KOPT-K1 (cell line): ENCODE data around the gene IFI27L1.

Experiments
- H3K27ac ChIP-seq: fragments of 200-600 bp; sonication (generic); 2 replicates; pipeline ENCODE4 v1.5.1; 2016; ENCODE audit warnings: antibody characterized with exemption, mild to moderate bottlenecking, low read depth, low read length; ENCODE audit not compliant: poor library complexity, severe bottlenecking
- H3K36me3 ChIP-seq: fragments of 200-600 bp; sonication (generic); 2 replicates; pipeline ENCODE4 v1.5.1; 2017; ENCODE audit warnings: antibody characterized with exemption, mild to moderate bottlenecking, low read length, moderate library complexity; ENCODE audit not compliant: insufficient read depth
- H3K9me3 ChIP-seq: fragments of 200-600 bp; sonication (generic); 2 replicates; pipeline ENCODE4 v1.5.1; 2017; ENCODE audit warnings: antibody characterized with exemption, low read length, mild to moderate bottlenecking; ENCODE audit not compliant: insufficient read depth, poor library complexity, severe bottlenecking

IFI27L1 gene

GRCh38 chr14:94142247-94142646 is 61.1 kb downstream of the IFI27L1 start:
- Histone ChIP-seq H3K27ac (no peak overlapping the region), H3K9me3 (no peaks in the 10 kb centered on the region), H3K36me3 (no peaks in the 10 kb centered on the region)

GRCh38 chr14:94142836-94143235 is 61.7 kb downstream of the IFI27L1 start:
- H3K36me3 ChIP-seq: no peaks in the 10 kb centered on the region
- H3K27ac ChIP-seq: no peak overlapping the region
- no peaks in the 10 kb centered on the region for H3K9me3 ChIP-seq

DNA sequence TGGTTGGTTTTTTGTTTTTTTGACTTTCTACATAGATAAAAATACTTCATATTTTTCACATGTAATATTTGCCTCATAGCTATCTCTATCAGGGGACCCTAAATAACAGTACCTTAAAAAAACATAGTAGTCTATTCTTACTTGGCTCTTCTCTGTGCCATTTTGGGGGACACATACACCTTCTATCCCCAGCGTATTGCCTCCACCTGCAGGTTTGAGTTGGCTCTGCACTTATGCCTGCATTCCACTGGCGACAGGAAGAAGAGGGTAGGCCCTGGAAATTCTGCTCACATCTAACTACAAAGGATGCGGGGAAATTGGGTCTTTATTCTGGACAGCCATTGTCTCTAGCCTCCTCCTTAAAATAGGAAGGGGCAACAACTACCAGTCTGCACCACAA is 62.1 kb downstream of the IFI27L1 start:
- Histone ChIP-seq H3K36me3 (no peaks in the 10 kb centered on the region), H3K27ac (no peak overlapping the region), H3K9me3 (no peaks in the 10 kb centered on the region)

DNA sequence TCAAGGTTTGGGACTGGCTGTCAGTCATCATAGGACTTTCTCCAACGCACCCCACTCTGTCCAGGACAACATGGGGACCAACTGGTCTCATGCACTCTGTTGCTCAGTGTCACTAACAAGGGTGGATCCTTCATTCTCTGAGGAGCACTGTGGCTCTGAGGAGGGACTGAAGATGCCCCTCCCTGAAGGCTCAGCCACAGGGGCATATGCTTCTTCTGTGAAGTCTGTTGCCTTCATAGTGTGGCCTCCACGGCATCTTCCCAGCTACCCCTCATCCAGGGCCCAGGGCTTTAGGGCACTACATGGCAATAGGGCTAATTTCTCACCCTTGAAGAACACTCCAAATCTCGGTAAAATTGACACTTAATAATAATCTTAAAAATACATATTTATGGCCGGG is 62.6 kb downstream of the IFI27L1 start:
- H3K36me3 ChIP-seq: no peaks in the 10 kb centered on the region
- no peak overlapping the region for H3K27ac ChIP-seq
- no peaks in the 10 kb centered on the region for H3K9me3 ChIP-seq

DNA sequence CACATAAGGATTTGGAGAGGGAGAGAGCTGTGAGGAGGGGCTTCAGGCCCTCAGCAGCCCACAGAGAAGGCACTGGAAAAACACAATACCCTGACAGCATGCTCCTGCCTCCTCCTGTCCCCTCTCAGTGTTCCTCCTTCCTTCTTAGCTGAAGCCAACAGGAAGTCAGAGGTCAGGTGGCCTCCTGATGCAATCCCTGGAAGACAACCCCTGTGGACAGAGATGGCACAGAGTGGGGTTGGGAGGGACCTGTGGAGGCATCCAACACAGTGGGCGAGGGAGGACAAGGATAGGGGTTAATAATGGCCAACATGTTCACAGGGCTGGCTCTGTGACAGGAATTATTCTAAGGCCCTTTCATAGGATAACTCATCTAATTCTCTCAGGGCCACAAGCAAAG is 63.7 kb downstream of the IFI27L1 start:
- H3K9me3 ChIP-seq: no peaks in the 10 kb centered on the region
- H3K36me3 ChIP-seq: no peaks in the 10 kb centered on the region
- H3K27ac ChIP-seq: no peak overlapping the region

GRCh38 chr14:94145902-94146527 is 64.9 kb downstream of the IFI27L1 start:
- no peaks in the 10 kb centered on the region for H3K36me3 ChIP-seq

More at GRCh38 chr14:94145902-94146527, 64.9 kb downstream of the IFI27L1 start:
- Histone ChIP-seq H3K9me3 (no peaks in the 10 kb centered on the region), H3K27ac (no peak overlapping the region)
